GM12801 (cell line): ENCODE results near the gene C6orf47.

ENCODE experiments used
- CTCF ChIP-seq: IDR thresholded peaks from one replicate; pipeline ENCODE4 v1.5.1; 2011; ENCODE audit warnings: control low read depth; ENCODE audit not compliant: insufficient read length; ENCODE audit errors: extremely low read depth

Gene C6orf47

GRCh38 chr6:31660381-31661261 is at the start of gene C6orf47:
Gene C6orf47, minus strand, starts transcription at chr6:31660778. Its CDS starts 831 bp downstream, at chr6:31659947.
- TF ChIP-seq CTCF, result no peak

GRCh38 chr6:31708224-31708623 is 47.6 kb upstream of the C6orf47 start:
- no peak for TF ChIP-seq CTCF

- no peak for TF ChIP-seq CTCF
These were observed 47.1 kb upstream of the C6orf47 start for GRCh38 chr6:31707701-31708100.

GRCh38 chr6:31706599-31706998 is 46.0 kb upstream of the C6orf47 start, which contains the start of gene LY6G6F:
Gene LY6G6F, plus strand, starts transcription at chr6:31706866. Its CDS starts 41 bp downstream, at chr6:31706907.
- TF ChIP-seq CTCF, result no peak

GRCh38 chr6:31705931-31706330 is 45.4 kb upstream of the C6orf47 start:
- no peak for TF ChIP-seq CTCF

GRCh38 chr6:31702819-31703716 is 42.5 kb upstream of the C6orf47 start, which contains the start of gene ABHD16A:
Gene ABHD16A, minus strand, starts transcription at chr6:31703324. Its CDS starts 43 bp downstream, at chr6:31703281.
- TF ChIP-seq CTCF, result no peak

GRCh38 chr6:31702405-31702818 is 41.8 kb upstream of the C6orf47 start:
- no peak for TF ChIP-seq CTCF
